ENCODE measurements around the gene NAT9.

Gene NAT9

DNA sequence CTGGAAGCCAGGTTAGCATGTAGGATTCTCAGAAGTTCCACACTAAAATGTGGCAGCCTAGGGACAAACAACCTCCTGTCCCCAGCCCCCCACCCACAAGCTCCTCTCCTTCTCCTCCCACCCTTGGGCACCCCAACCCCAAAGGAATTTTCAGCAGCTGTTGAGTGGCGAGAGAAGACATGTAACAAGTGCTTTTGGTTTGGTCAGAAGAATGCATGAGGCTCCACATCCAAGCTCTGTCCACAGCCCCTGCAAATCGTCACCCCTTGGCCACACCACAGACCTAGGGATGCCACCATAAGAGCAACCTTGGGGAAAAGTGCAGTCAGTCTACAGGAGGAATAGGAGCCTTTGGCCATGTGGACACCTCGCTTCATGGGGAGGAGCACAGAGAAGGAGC lies 51.0 kb downstream of the NAT9 start (continued):
- TF ChIP-seq ZNF664 (tag by site-specific recombination; IDR thresholded peaks at IDR 0.05), result no peak
- no peak for TF ChIP-seq WT1 (tag by site-specific recombination; IDR thresholded peaks at IDR 0.05)
- TF ChIP-seq ZNF394 (tag by site-specific recombination; IDR thresholded peaks at IDR 0.05; ENCODE audit: borderline replicate concordance), result no peak

DNA sequence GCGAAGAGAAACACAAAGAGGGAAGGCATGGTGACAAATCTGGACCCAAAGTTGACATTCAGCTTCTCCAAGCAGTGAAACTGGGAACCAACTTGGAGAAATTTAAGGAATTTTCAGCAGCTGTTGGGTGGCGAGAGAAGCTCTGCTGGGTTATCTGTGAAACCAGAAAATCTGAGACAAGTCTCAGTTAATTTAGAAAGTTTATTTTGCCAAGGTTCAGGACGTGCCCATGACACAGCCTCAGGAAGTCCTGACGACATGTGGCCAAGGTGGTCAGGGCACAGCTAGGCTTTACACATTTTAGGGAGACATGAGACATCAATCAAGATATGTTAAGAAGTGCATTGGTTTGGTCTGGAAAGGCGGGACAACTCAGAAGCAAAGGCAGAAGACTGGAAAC lies 52.3 kb downstream of the NAT9 start:
- no peaks in the 10 kb centered on the region for H3K36me3 ChIP-seq (ENCODE audit: control insufficient read depth in 2 of 2, insufficient read depth in 1 of 2, low read length in 2 of 2)
- no peaks in the 10 kb centered on the region for H3K9me3 ChIP-seq (ENCODE audit: control insufficient read depth, insufficient read depth, low read depth, low read length)
- ChIA-PET CTCF (interaction anchor here (0.7 kb wide), 1 partner anchor 199 kb away, joined by 4 read pairs; no protein-coding TSS in a partner anchor), POLR2A (no interaction called here)
- H3K27ac ChIP-seq (ENCODE audit: extremely low read depth, low read depth, low read length), result no peak overlapping the region
- no peaks in the 10 kb centered on the region for H3K4me1 ChIP-seq (ENCODE audit: control insufficient read depth, insufficient read depth, low read length)
- TF ChIP-seq ZNF2 (tag by site-specific recombination; IDR thresholded peaks at IDR 0.05) (no peak), ZNF777 (tag by site-specific recombination; IDR thresholded peaks at IDR 0.05; ENCODE audit: borderline replicate concordance) (no peak), ZNF623 (tag by site-specific recombination; IDR thresholded peaks at IDR 0.05) (no peak), ZNF707 (tag by site-specific recombination; IDR thresholded peaks at IDR 0.05) (no peak), YY2 (tag by site-specific recombination; IDR thresholded peaks at IDR 0.05) (no peak), ZNF23 (tag by site-specific recombination; IDR thresholded peaks at IDR 0.05; ENCODE audit: borderline replicate concordance) (no peak), ZNF510 (tag by site-specific recombination; IDR thresholded peaks at IDR 0.05; ENCODE audit: insufficient replicate concordance) (no peak), ZNF37A (tag by site-specific recombination; IDR thresholded peaks at IDR 0.05) (no peak), ZNF155 (tag by site-specific recombination; IDR thresholded peaks at IDR 0.05) (no peak), HOXD13 (CRISPR knock-in tag; IDR thresholded peaks at IDR 0.05; ENCODE audit: borderline replicate concordance) (no peak), SALL2 (tag by site-specific recombination; IDR thresholded peaks at IDR 0.05; ENCODE audit: borderline replicate concordance) (no peak)
- no peak overlapping the region for H3K4me3 ChIP-seq (ENCODE audit: low read depth, low read length)

- TF ChIP-seq ZNF133 (tag by site-specific recombination; IDR thresholded peaks at IDR 0.05), result no peak
- no peak for TF ChIP-seq ZNF560 (tag by site-specific recombination; IDR thresholded peaks at IDR 0.05; ENCODE audit: borderline replicate concordance)
- H3K4me1 ChIP-seq (ENCODE audit: control insufficient read depth, insufficient read depth, low read length), result no peaks in the 10 kb centered on the region
- no peak overlapping the region for H3K27ac ChIP-seq (ENCODE audit: extremely low read depth, low read depth, low read length)
- POLR2A ChIA-PET, result no interaction called here
- no peaks in the 10 kb centered on the region for H3K9me3 ChIP-seq (ENCODE audit: control insufficient read depth, insufficient read depth, low read depth, low read length)
- CTCF ChIA-PET, result interaction anchor here (0.6 to 1.6 kb wide), 2 partner anchors 66 to 157 kb away, joined by 3 read pairs; no protein-coding TSS in a partner anchor
- H3K36me3 ChIP-seq (ENCODE audit: control insufficient read depth in 2 of 2, insufficient read depth in 1 of 2, low read length in 2 of 2), result no peaks in the 10 kb centered on the region
- no peak overlapping the region for H3K4me3 ChIP-seq (ENCODE audit: low read depth, low read length)
These were observed 53.4 kb downstream of the NAT9 start for GRCh38 chr17:74722782-74723181.
